Measurements from ENCODE around the gene RANBP1.

GRCh38 chr22:20174785-20175596, 59.1 kb downstream of the RANBP1 start:
- no peak for TF ChIP-seq GATA2 (IDR thresholded peaks at IDR 0.05; ENCODE audit: low read depth, low read length)
- no peak for TF ChIP-seq GATA3 (IDR thresholded peaks at IDR 0.05; ENCODE audit: low read depth, low read length)

Measured in SH-SY5Y (cell line).